ENCODE data around the gene C4orf54.

C4orf54 gene

GRCh38 chr4:99615170-99615820 lies 42.3 kb downstream of the C4orf54 start:
- no peak for DNase-seq

GRCh38 chr4:99614491-99614890 lies 43.1 kb downstream of the C4orf54 start:
- no peak for DNase-seq

- DNase-seq, result no peak
These were observed 44.9 kb downstream of the C4orf54 start for GRCh38 chr4:99612704-99613103.

GRCh38 chr4:99612281-99612680 lies 45.3 kb downstream of the C4orf54 start:
- DNase-seq, result no peak

- no peak for DNase-seq
These were observed 46.9 kb downstream of the C4orf54 start for GRCh38 chr4:99610605-99611175.

- no peak for DNase-seq
These were observed 49.2 kb downstream of the C4orf54 start for GRCh38 chr4:99608417-99608816.
